Skeletal muscle tissue (tissue), 4 donors: ENCODE results near the gene BICRAL. TPM values are rescaled to one million over a fixed set of nuclear protein-coding genes. Genes with fewer than 3 reads are reported as not detected.

ENCODE experiments used
- H3K27ac ChIP-seq: one replicate; pipeline ENCODE4 v1.7.0; 2013; ENCODE audit warnings: mild to moderate bottlenecking, low read depth, low read length, inconsistent platforms
- H3K27me3 ChIP-seq, 3 donors: one replicate each; pipeline ENCODE4 v1.7.0; 2013; ENCODE audit warnings: low read length in 3 of 3; ENCODE audit not compliant: control insufficient read depth in 3 of 3, insufficient read depth in 3 of 3
- H3K36me3 ChIP-seq, 3 donors: one replicate each; pipeline ENCODE4 v1.7.0; 2013; ENCODE audit warnings: low read length in 3 of 3; ENCODE audit not compliant: control insufficient read depth in 3 of 3, insufficient read depth in 3 of 3
- H3K4me1 ChIP-seq, 3 donors: one replicate each; pipeline ENCODE4 v1.7.0; 2013; ENCODE audit warnings: low read length in 3 of 3, mild to moderate bottlenecking in 3 of 3; ENCODE audit not compliant: control insufficient read depth in 3 of 3, insufficient read depth in 3 of 3
- H3K4me3 ChIP-seq, 3 donors: one replicate each; pipeline ENCODE4 v1.7.0; 2013; ENCODE audit warnings: low read length in 3 of 3
- H3K9ac ChIP-seq, 3 donors: one replicate each; pipeline ENCODE4 v1.7.0; 2013; ENCODE audit warnings: low read length in 3 of 3, mild to moderate bottlenecking in 3 of 3, moderate library complexity in 2 of 3, low read depth in 1 of 3
- H3K9me3 ChIP-seq, 3 donors: one replicate each; pipeline ENCODE4 v1.7.0; 2013; ENCODE audit warnings: low read length in 3 of 3; ENCODE audit not compliant: control insufficient read depth in 3 of 3
- total RNA-seq: library from RNA; depleted of rRNA; stranded (reverse); fragments of >200 nt; gene quantifications from one replicate; pipeline ENCODE4 v1.2.3, GENCODE V29; 2014
- donor health status: Osteomylitis.

Gene BICRAL
- total RNA-seq, 1 donor from 2014 or later: 10.4 TPM

DNA sequence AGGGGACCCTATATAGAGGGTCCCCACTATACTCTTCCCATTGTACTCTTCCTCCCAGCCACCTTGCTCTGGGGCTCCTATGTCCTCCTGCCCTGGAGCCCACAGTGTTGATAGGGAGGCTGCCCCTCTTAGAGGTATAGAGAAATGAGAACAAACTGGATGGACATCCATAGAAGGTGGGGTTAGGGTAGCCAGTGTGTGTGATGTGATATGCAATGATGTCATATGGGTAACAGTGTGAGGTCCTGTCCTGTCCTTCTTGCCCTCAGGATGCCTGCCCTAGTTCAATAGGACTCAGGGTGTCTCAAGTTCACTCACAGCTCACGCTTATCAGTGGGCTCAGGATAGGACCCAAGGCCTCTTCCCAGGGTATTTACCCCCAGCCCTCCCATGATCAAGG lies 134.4 kb downstream of the BICRAL start:
- Histone ChIP-seq H3K36me3 (no peaks in the 10 kb centered on the region), H3K27me3 (peaks cover 7 to 11% (median 10%) of the 10 kb centered on the region in 3 donors), H3K4me3 (no peak overlapping the region), H3K27ac (no peak overlapping the region), H3K9ac (no peak overlapping the region), H3K4me1 (peaks cover 0 to 4% (median 0%) of the 10 kb centered on the region in 3 donors), H3K9me3 (no peaks in the 10 kb centered on the region)

Other genes starting within 250 kb of the BICRAL start
- 24.0 TPM for gene UBR2, start 218.0 kb upstream of the BICRAL start, total RNA-seq
- 5.7 TPM for gene PRPH2, start 59.5 kb upstream of the BICRAL start, total RNA-seq
- gene TBCC, start 35.9 kb upstream of the BICRAL start, total RNA-seq: 57.9 TPM
- 71.5 TPM for gene RPL7L1, start 97.6 kb downstream of the BICRAL start, total RNA-seq
- gene PTCRA, start 134.0 kb downstream of the BICRAL start, total RNA-seq: 1.0 TPM
- gene CNPY3, start 147.4 kb downstream of the BICRAL start, total RNA-seq: 9.4 TPM
- gene GNMT, start 178.7 kb downstream of the BICRAL start, total RNA-seq: not detected
- gene PEX6, start 197.1 kb downstream of the BICRAL start, total RNA-seq: 32.4 TPM
- 31.3 TPM for gene PPP2R5D, start 202.5 kb downstream of the BICRAL start, total RNA-seq
- 29.7 TPM for gene MEA1, start 231.9 kb downstream of the BICRAL start, total RNA-seq
- gene KLHDC3, start 232.2 kb downstream of the BICRAL start, total RNA-seq: 267 TPM
- 40.7 TPM for gene RRP36, start 239.6 kb downstream of the BICRAL start, total RNA-seq